ENCODE measurements around the gene UBAC2.

DNA sequence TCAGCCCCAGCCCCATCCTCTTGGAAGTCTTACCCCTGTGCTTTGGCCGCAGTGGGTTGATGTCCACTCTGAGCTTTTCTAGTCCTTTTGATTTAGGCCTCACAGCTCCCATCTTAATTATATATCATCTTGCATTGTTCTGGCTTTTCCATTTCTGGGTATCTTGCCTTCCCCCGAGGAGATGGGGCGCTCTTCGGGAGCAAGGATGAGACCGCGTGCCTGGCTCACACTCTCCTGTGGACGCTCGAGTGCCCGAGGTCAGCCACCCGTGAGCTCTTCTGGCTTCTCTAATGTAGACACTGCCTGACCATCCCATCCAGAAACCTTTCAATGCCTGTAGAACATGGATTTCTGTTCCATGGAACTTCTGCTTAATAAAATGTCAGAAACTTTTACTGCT lies 160.0 kb downstream of the UBAC2 start:
- TF ChIP-seq, protein P1, sequence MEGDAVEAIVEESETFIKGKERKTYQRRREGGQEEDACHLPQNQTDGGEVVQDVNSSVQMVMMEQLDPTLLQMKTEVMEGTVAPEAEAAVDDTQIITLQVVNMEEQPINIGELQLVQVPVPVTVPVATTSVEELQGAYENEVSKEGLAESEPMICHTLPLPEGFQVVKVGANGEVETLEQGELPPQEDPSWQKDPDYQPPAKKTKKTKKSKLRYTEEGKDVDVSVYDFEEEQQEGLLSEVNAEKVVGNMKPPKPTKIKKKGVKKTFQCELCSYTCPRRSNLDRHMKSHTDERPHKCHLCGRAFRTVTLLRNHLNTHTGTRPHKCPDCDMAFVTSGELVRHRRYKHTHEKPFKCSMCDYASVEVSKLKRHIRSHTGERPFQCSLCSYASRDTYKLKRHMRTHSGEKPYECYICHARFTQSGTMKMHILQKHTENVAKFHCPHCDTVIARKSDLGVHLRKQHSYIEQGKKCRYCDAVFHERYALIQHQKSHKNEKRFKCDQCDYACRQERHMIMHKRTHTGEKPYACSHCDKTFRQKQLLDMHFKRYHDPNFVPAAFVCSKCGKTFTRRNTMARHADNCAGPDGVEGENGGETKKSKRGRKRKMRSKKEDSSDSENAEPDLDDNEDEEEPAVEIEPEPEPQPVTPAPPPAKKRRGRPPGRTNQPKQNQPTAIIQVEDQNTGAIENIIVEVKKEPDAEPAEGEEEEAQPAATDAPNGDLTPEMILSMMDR (IDR thresholded peaks at IDR 0.05), result no peak
- TF ChIP-seq POLR2AphosphoS5 (IDR thresholded peaks at IDR 0.05) (no peak), POLR2A (IDR thresholded peaks at IDR 0.05) (no peak)

Measured in sigmoid colon (tissue), 4 donors.